GM18907 (cell line): ENCODE results near the gene CFAP77.

Experiments
- ATAC-seq: cut with Tn5 transposase; IDR thresholded peaks from one replicate; pipeline ENCODE4 v1.9.1; 2021; ENCODE audit warnings: mild to moderate bottlenecking, moderate library complexity; ENCODE audit not compliant: unreplicated experiment

The CFAP77 gene

DNA sequence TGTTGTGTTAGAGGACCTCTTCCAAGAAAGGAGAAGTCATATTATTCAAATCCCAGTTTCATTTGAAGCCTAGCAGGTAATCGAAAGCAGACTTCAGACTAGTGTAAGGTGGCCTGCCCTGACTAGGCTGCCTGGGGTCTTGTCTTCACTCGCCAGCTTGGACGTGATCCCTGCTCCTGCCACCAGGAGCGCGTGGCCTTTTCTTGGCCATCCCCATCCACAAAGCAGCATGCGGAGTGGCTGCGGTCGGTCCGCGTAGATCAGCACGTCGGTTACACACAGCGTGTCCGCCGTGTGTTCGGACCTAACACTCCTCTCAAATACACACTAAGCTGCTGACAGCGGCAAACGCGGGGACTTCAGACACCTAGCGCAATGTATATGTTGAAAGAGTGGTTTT, 37.3 kb downstream of the CFAP77 start:
- no peak for ATAC-seq

DNA sequence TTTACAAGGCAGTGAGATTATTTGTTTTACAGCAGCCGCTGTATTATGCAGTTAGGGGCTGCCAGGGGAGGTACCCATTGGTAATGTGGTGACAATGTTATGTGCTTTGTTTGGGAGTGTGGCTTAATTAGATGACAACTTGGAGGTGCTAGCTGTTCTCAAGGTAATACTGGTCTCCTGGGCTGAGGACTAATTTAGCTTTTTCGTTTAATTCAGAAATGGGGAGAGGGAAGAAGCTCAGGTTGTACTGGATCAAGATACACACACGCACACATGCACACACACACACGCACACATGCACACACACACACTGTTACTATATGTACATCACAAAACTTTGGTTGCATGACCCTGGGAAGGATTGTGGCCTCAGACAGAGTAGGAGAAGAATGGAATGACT, 37.9 kb downstream of the CFAP77 start:
- no peak for ATAC-seq

DNA sequence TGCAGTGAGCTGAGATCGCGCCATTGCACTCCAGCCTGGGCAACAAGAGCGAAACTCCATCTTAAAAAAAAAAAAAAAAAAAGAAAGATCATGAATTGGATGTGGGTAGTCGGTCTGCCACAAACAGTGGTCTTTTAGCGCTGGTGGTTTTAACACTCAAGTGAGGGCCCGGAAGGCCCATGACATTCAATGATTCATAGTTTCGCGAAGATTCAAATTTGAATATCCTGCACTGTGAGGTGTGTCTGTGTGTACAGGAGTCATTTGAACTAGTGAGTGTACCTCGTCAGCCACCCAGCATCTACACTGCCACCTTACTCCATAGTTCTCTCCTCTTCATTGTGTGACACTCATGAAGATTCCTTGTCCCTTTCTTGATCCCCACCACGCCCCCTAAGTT, 41.3 kb downstream of the CFAP77 start:
- no peak for ATAC-seq

DNA sequence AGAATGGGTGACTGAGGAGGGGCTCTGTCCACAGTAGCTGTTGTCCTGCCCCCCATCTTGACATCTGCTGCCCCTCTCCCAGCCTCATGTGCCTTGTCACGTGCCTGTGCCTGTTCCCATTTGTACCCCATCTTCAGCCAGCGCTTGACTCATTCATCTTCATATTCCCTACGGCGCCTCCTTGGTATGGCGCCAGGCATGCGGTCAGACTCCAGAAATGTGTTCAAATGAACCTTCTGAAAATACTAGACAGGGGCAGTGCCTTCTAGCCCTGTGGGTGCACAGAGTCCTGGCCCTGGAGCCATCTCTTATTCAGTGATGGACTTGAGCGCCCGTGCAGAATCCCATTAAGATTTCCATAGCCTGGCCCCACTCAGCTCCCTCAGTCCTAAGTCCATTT, 46.2 kb downstream of the CFAP77 start:
- ATAC-seq = no peak

DNA sequence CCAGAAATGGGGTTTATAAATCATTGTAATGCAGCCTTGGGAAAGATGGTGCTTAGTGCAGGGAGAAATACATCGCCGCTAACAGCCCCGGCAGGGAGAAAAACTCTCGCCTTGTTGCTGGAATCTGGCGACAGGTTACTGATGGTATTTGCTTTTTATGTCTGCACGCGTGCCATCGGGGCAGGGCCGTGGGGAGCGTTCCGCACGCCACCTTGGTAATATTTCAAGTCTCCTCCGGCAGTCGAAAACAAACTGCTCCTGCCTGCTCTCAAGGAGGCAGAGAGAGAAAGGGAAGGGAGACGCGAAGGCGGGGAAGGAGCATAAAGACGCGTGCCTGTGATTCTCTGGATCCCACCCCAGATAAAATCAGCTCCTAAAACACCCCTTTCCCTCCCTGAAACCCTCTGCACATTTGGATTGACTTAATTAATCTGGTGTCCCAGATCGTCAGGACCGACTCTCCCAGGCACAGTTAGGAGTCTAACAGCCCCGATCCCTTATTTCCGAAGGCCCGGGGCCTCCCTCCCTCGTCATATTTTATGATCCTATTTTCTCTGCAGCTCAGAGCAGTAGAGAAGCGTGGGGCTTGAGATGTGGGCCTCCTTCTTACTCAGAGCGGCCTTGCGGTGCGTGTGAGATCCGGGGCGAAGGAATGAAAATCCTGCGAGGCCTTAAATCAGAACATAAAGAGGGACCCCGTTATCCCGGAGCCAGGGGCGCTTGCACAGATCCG, 47.7 kb downstream of the CFAP77 start:
- no peak for ATAC-seq

DNA sequence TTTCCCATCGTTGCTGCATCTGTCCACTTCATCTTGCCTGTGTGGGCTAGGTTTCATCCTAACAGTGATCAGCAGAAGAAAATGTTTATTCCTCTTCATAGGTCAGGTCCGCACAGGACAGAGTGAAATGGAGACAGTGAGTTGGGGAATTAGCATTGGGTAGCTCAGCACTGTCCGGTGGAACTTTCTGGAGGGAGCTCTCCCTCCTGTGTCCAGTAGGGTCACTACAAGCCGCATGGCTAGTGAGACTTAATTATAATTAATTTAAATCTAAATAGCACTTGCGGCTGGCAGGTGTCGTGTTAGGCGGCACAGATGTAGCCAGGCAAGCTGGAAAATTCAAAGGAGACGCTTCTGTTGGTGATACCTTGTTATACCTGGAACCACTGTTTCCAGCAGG, 48.4 kb downstream of the CFAP77 start:
- no peak for ATAC-seq

DNA sequence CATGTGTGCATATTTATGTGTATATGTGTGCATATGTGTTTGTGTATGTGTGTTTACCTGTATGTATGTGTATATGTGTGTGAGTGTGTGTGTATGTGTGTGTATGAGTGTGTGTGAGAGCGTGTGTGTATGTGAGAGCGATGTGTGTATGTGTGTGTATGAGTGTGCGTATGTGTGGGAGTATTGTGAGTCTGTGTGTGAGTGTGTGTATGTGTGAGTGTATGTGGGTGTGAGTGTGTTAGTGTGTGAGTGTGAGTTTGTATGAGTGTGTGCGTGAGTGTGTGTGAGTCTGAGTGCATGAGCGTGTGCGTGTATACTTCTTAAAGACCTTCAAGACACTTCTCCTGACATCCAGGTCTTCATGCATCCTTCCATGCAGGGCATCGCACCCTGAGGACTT, 49.6 kb downstream of the CFAP77 start:
- ATAC-seq = no peak

DNA sequence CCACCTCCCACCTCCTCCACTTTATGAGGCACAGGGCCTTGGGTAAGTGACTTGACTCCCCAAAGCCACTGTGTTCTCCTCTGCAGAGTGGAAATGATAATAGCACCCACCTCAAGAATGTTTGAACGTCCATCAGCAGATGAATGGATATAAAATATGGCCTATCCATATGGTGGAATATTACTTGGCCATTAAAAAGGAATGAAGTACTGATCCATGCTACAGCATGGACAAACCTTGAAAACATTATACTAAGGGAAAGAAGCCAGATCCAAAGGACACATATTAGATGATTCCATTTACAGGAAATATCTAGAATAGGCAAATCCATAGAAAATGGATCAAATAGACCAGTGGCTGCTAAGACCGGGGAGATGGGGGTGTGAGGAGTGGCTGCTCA, 50.2 kb downstream of the CFAP77 start:
- ATAC-seq = no peak

DNA sequence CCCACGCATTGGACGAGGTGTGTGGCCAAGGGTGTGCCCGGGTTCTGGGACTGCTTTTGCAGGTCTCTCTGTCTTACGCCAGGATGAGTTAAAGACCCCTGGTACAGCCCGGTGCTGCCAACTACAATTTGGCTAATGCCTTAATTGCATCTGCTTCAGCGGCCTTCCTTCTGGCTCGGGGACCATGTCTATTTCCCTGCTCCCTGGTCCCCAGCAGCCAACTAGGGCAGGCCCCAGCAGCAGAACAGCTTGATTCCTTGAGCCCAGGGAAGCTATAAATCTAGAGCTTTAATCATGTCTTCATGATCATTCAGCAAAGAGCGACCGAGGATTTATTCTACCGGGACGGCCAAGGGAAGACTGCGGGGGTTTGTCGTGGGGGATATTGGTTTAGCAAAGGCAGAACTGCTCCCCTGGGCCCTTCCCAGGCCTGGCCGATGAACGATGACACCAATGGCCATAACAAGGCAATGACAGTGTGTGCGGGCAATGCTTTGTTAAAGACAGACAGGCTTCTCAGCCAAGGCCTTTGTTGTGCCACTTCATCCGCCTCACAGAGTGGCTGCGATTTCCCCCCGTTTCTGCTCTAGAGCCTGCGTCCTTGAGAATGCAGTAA, 51.4 kb downstream of the CFAP77 start:
- ATAC-seq = no peak

DNA sequence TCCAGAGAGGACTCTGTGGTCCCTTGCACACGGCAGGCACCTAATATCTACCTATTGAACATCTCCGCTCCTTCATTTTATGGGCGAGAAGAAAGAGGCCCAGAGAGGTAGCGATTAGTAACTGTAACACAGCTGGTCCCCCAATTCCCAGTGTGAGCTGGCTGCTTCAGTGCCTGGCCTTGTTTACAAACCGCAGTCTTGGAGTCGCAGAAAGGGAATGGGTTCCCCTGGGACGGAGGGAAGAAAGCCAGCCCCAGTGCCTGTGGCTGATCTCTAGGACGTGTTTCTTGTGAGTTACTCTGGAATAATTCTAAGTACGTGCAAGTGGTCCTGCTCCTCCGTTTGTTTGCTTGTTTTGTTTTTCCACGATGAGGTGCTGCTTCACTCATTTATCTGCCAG, 52.0 kb downstream of the CFAP77 start:
- ATAC-seq = no peak

DNA sequence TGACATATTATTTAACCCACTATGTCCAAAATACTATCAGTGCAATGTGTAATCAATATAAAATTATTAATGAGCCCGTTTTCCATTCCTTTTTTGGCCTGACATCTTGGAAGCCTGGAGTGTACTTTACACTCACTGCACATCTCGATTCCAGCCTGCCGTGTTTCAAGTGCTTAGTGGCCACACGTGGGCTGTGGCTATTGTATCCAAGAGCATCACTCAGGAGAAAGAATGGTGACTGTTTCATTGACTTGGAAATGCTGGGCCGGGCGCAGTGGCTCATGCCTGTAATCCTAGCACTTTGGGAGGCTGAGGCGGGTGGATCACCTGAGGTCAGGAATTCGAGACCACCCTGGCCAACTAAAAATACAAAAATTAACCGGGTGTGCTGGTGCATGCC, 54.5 kb downstream of the CFAP77 start:
- ATAC-seq = no peak

DNA sequence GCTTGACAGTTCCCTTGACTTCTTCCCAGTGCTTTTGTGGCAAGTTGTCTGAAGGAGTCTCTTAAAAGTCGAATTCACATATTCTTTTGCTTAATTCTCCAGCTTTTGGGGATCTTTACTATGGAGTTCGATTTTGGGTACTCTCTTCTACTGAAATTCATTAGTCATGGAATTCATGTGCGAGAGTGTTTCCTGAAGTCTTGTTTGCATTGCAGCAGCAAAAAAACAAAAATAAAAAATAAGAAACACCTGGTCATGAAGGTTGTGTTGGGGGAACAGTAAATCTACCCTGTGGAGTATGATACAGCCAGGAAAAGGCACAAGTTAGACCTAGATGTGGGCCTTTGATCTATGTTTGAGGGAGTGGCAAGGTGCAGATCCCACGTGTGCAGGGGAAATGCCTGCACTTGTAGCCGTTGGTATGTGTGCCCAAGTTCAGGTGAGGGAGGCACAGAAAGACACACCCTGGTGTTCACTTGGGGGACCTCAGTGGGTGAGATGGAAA, 55.2 kb downstream of the CFAP77 start:
- ATAC-seq = no peak

DNA sequence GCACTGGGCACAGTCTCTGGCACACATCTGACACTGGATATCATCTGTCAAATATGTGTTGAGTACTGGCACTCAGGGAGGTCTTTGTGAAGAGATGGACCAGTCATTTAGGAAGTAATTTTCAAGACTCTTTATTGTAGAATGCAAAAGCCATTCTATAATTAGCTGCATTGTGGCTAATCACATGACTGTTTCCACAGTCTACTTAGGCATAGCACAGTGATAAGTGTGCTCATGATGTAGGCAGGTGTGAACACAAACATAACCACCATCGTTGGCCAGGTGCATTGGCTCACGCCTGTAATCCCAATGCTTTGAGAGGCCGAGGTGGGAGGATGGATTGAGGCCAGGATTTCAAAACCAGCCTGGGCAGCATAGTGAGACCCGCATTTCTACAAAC, 62.2 kb downstream of the CFAP77 start:
- ATAC-seq = no peak

DNA sequence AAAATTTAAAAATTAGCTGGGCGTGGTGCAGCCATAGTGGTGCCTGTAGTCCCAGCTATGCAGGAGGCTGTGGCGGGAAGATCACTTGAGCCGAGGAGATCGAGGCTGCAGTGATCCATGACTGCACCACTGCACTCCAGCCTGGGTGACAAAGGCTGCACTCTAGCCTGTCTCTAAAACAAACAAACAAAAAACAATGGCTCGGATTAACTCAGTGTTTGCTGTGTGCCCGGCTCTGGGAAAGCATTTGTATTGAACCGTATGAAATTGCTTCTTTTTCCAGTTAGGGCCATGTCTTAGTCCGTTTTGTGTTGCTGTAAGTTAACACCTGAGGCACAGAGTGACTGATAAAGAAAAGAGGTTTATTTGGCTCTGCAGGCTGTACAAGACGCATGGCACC, 62.6 kb downstream of the CFAP77 start:
- ATAC-seq = no peak

DNA sequence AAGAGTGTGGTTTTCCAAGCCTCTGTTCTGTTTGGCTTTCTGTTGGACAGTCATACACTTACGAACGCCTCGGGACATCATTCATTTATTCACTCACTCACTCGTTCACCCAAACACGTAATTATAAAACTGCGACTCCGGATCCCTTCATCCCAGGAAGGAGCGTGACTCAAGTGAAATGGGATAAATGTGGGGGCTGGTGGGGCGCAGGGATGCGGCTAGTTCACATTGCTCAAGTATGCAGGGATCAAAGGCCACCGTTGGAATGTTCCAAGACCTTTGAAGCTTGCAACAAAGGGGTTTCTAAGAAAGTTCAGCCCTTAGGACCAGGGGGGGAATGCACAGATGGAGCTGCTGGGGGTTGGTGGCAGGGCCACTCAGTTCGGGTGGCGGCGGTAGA, 64.2 kb downstream of the CFAP77 start:
- ATAC-seq = no peak

DNA sequence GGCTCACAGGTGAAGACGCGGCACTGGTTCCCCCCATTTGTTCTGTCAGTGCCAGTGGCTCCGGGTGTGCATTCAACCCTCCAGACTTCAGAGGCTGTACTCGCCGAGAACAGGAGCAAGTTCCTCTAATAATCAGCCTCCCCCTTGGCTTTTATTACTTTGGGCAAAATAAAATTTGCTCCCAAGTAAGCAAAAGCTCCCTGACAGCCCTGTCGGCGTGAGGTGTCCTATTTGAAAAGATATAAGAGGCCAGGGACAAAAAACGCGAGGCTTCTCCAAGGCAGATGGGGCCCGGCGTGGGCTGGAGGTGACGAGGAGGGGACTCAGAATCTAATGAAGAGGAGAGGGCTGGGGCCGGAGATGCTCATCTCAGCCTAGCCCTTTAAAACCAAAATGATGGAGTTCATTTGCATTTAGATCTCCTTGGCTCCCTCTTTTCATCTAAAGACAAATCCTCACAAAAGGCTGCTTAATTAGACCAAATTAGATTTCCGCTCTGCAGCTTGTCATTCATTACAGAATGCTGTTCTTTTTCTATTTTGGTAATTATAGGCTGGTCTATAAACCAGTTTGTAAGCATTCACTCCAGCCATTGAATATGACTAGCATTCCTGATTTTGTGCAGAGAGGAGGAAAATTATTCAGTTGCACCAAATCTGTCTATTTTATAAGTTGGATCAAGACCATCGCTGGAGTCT, 68.5 kb downstream of the CFAP77 start:
- no peak for ATAC-seq

DNA sequence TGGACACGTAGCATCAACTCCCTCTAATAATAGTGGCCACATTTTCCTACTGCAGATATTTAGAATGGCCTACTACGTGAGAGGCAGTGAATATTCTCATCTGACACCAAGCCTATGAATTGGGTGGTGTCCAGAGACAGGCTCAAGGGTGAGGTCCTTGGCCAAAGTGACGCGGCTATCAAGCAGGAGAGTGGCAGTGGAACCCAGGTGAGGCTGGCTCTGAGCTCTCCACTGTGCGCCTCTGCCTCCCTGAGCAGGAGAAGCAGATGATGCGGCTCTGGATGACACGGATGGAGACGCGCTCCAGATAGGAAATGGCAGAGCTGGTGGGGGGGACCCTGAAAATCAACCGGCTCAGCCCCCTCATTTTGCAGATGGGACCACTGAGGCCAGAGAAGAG, 69.7 kb downstream of the CFAP77 start:
- ATAC-seq = no peak

DNA sequence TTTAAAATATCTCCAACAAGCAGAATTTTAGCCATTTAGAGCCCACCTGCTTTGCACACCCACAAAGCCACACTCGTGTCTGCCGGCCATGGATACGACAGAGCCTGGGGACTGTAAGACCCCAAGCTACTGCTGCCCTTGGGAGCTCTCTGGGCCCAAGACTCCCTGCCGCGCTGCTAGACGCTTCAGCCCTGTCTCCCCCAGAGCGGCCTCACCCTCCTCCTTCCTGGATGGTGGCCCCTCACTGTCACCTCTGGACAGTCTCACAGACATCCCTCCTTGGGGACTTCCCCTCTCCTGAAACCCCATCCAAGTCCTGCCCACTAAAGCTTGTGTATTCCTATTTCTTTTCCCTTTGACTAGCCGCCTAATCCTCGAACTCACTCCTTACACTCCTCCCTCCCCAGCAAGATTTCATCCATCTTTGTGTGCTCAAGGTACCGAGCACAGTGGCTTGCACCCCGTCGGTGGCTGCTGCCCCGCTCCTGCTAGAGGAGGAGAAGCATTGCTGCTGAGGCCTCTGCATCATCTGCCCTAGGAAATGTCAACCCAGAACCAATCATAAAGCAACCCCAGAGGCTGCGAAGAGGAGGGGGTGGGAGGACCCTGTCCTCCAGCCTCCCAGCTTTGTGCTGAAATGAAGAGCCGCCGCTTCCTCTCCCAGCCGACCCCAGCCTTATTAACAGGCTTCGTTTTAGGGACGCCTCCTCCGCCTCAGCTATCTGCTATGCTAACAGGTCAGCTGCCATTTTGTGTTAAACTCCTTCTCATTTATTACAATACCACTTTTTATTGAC, 71.2 kb downstream of the CFAP77 start:
- ATAC-seq = no peak

DNA sequence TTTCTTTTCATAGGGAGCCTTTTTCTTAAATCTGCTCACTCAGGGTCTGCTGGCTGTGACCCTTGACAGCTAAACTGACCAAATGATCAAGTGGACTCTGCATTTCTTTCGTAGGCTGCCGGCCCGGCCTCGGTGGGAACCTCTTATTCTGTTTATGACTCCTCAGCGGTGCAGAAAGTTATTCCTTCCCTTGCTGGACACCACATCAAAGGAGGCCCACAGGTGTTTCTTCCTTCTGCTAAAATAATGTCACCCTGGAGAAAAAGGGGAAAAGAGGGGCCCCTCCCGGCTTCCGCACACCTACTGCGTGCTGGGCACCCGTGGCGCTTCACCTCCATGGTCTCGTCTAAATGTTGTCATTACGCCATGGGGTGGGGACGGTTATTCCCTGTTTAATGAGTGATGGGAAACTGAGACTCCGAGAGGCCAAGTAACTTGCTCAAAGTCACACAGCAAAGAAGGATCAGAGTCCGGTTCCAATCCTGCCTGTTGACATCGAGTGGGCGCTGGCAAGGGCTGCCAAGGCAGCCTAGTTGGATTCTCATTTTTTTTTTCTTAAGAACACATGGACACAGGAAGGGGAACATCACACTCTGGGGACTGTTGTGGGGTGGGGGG, 72.3 kb downstream of the CFAP77 start:
- no peak for ATAC-seq

DNA sequence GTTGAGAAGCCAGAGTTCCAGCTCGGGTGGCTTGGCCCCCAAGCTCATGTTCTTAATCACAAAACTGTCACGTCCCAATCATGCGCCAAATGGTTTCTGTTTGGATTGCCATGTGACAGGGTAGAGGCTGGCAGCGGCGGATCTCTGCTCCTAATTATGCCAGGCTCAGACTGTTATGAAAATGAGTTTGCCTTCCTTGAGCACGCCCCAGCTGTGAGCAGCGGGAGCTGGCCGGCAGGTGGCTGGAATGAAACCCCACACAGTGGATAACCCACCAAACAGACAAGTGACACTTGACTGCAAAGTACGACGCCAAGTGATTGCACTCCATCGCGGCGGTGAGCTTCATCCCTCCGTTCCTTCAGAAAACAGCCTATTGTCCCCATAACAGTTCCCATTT, 75.4 kb downstream of the CFAP77 start:
- ATAC-seq = no peak
